ENCODE data around the gene DCLRE1A.

DCLRE1A gene

DNA sequence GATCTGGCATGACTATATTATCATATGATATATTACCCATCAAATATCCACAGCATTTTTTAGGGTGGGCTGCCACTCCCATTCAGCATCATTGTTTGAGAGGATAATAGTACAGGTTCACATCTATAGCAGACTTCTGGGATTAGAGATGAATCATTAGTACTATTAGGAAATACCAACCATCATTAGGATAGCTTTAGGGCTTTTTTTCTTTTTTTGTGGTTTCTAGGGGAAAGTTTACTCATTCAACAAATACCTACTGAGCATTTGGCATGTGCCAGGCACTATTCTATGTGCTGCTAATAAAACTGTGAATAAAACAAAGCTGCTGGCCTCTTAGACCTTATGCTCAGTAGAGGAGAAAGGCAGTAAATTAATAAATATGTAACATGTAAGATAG is 41.1 kb upstream of the DCLRE1A start:
- Histone ChIP-seq H3K36me3 (ENCODE audit: insufficient read depth, low read length) (peaks cover 17% of the 10 kb centered on the region; the same call in 1 of the 2 replicates), H3K79me2 (ENCODE audit: insufficient read depth, low read length) (peaks cover 18% of the 10 kb centered on the region), H3K4me3 (ENCODE audit: low read length, poor library complexity, severe bottlenecking) (no peak overlapping the region), H3F3A (ENCODE audit: low read depth) (peaks cover 18% of the 10 kb centered on the region; the same call in 1 of the 2 replicates), H3K9me2 (replicated peaks; ENCODE audit: low read depth, low read length) (no peaks in the 10 kb centered on the region), H3K9me3 (ENCODE audit: insufficient read depth, low read depth, low read length) (no peaks in the 10 kb centered on the region), H3K4me2 (ENCODE audit: low read depth, low read length, poor library complexity, severe bottlenecking) (peak overlapping the region; percentile 9), H4K20me1 (ENCODE audit: insufficient read depth, low read length, poor library complexity, severe bottlenecking) (no peaks in the 10 kb centered on the region), H3K9ac (ENCODE audit: low read depth, low read length, poor library complexity, severe bottlenecking) (peak overlapping the region; percentile 13), H3K27me3 (ENCODE audit: insufficient read depth, low read length, poor library complexity, severe bottlenecking) (no peaks in the 10 kb centered on the region), H2AFZ (ENCODE audit: low read length) (no peak overlapping the region), H3K4me1 (ENCODE audit: insufficient read depth, low read length, poor library complexity, severe bottlenecking) (peaks cover 71% of the 10 kb centered on the region)
- no peak for TF ChIP-seq EZH2phosphoT487 (IDR thresholded peaks at IDR 0.05; ENCODE audit: borderline replicate concordance)
- TF ChIP-seq, protein P1, sequence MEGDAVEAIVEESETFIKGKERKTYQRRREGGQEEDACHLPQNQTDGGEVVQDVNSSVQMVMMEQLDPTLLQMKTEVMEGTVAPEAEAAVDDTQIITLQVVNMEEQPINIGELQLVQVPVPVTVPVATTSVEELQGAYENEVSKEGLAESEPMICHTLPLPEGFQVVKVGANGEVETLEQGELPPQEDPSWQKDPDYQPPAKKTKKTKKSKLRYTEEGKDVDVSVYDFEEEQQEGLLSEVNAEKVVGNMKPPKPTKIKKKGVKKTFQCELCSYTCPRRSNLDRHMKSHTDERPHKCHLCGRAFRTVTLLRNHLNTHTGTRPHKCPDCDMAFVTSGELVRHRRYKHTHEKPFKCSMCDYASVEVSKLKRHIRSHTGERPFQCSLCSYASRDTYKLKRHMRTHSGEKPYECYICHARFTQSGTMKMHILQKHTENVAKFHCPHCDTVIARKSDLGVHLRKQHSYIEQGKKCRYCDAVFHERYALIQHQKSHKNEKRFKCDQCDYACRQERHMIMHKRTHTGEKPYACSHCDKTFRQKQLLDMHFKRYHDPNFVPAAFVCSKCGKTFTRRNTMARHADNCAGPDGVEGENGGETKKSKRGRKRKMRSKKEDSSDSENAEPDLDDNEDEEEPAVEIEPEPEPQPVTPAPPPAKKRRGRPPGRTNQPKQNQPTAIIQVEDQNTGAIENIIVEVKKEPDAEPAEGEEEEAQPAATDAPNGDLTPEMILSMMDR (conservative IDR thresholded peaks at IDR 0.05; ENCODE audit: low read length) = no peak

DNA sequence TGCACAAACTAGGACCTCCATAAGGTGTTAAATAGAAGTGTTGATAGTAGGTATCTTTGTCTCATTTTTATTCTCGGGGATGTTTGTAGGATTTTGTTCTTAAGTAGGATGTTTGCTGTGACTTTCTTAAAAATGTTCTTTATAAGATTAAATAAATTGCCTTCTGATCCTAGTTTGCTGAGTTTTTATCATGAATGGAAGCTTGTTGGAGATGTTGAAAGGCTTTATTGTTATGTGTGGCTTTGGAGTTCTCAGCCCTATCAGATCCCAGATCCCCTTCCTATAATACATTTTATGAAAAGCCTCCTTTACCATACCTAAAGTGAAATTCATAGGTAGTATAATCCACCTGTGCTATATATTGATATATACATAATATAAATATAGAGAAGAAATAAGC is 40.7 kb upstream of the DCLRE1A start:
- Histone ChIP-seq H3K79me2 (ENCODE audit: insufficient read depth, low read length) (peaks cover 16% of the 10 kb centered on the region), H3K4me2 (ENCODE audit: low read depth, low read length, poor library complexity, severe bottlenecking) (no peak overlapping the region), H3K27me3 (ENCODE audit: insufficient read depth, low read length, poor library complexity, severe bottlenecking) (no peaks in the 10 kb centered on the region), H2AFZ (ENCODE audit: low read length) (no peak overlapping the region), H3K4me3 (ENCODE audit: low read length, poor library complexity, severe bottlenecking) (no peak overlapping the region), H3K9ac (ENCODE audit: low read depth, low read length, poor library complexity, severe bottlenecking) (no peak overlapping the region), H3K36me3 (ENCODE audit: insufficient read depth, low read length) (peaks cover 20% of the 10 kb centered on the region; the same call in 1 of the 2 replicates), H3K4me1 (ENCODE audit: insufficient read depth, low read length, poor library complexity, severe bottlenecking) (peaks cover 68% of the 10 kb centered on the region), H3K9me3 (ENCODE audit: insufficient read depth, low read depth, low read length) (no peaks in the 10 kb centered on the region; the same call in 1 of the 2 replicates), H3F3A (ENCODE audit: low read depth) (peaks cover 18% of the 10 kb centered on the region; the same call in 1 of the 2 replicates), H3K9me2 (replicated peaks; ENCODE audit: low read depth, low read length) (no peaks in the 10 kb centered on the region), H4K20me1 (ENCODE audit: insufficient read depth, low read length, poor library complexity, severe bottlenecking) (no peaks in the 10 kb centered on the region)
- TF ChIP-seq, protein P1 (conservative IDR thresholded peaks at IDR 0.05; ENCODE audit: low read length) = no peak

DNA sequence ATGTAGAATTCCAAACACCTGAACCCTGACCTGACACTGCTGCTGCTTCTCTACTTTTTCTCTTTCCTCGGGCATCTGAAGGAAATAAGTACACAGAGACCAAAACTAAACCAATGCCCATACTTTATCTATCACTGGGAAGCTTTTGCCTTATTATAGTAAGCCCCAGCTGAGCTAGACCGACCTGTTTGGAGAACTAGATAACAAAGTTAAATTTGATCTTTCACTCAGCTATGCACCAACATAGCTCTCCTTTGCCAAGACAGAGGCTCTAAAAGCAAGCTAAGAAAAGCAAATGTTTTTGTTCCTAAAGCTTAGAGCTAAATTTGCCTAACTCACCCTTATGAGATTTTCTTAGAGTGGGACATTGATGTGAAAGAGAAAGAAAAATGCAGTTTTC is 39.7 kb upstream of the DCLRE1A start:
- peaks cover 17% of the 10 kb centered on the region; the same call in 1 of the 2 replicates for H3K36me3 ChIP-seq (ENCODE audit: insufficient read depth, low read length)

More for the DNA sequence above, 39.7 kb upstream of the DCLRE1A start:
- Histone ChIP-seq H3K4me3 (ENCODE audit: low read length, poor library complexity, severe bottlenecking) (no peak overlapping the region), H3K9ac (ENCODE audit: low read depth, low read length, poor library complexity, severe bottlenecking) (peak overlapping the region; percentile 11), H3K79me2 (ENCODE audit: insufficient read depth, low read length) (peaks cover 11% of the 10 kb centered on the region; the same call in 1 of the 2 replicates), H3F3A (ENCODE audit: low read depth) (peaks cover 18% of the 10 kb centered on the region; the same call in 1 of the 2 replicates), H3K9me2 (replicated peaks; ENCODE audit: low read depth, low read length) (no peaks in the 10 kb centered on the region), H3K4me1 (ENCODE audit: insufficient read depth, low read length, poor library complexity, severe bottlenecking) (peaks cover 59% of the 10 kb centered on the region), H3K4me2 (ENCODE audit: low read depth, low read length, poor library complexity, severe bottlenecking) (no peak overlapping the region), H3K27me3 (ENCODE audit: insufficient read depth, low read length, poor library complexity, severe bottlenecking) (no peaks in the 10 kb centered on the region), H2AFZ (ENCODE audit: low read length) (no peak overlapping the region), H3K9me3 (ENCODE audit: insufficient read depth, low read depth, low read length) (no peaks in the 10 kb centered on the region; the same call in 1 of the 2 replicates), H4K20me1 (ENCODE audit: insufficient read depth, low read length, poor library complexity, severe bottlenecking) (no peaks in the 10 kb centered on the region)
- TF ChIP-seq EZH2phosphoT487 (IDR thresholded peaks at IDR 0.05; ENCODE audit: borderline replicate concordance) = no peak
- TF ChIP-seq, protein P1 (conservative IDR thresholded peaks at IDR 0.05; ENCODE audit: low read length) = no peak
